Measurements from ENCODE around the gene FBXL13. TPM values are rescaled to one million over a fixed set of nuclear protein-coding genes. Genes with fewer than 3 reads are reported as not detected.
A peak's percentile ranks its signal among the peaks of the same experiment; 100 is the strongest.
"Not testable (repeated sequence)": the region's sequence is repeated elsewhere in the genome, so short reads cannot be mapped to it uniquely, and the experiment has no call there.

FBXL13 gene
- total RNA-seq, 1 donor from 2014 or later, result 0.85 TPM

- DNase-seq, result no peak
Measured at GRCh38 chr7:102933763-102934162, 140.8 kb downstream of the FBXL13 start.

- no peak for DNase-seq
Measured at GRCh38 chr7:102931757-102932156, 142.8 kb downstream of the FBXL13 start.

GRCh38 chr7:102927312-102927933, 147.2 kb downstream of the FBXL13 start:
- DNase-seq, result no peak

- DNase-seq, result no peak
Measured at GRCh38 chr7:102926783-102927140, 147.8 kb downstream of the FBXL13 start.

GRCh38 chr7:102925976-102926782, 148.4 kb downstream of the FBXL13 start:
- DNase-seq, result no peak

GRCh38 chr7:102918845-102919244, 155.8 kb downstream of the FBXL13 start:
- DNase-seq, result no peak

GRCh38 chr7:102917436-102918353, 156.9 kb downstream of the FBXL13 start:
- DNase-seq, result no peak

GRCh38 chr7:102916881-102917280, 157.7 kb downstream of the FBXL13 start:
- no peak for DNase-seq

GRCh38 chr7:102916426-102916825, 158.2 kb downstream of the FBXL13 start:
- DNase-seq, result peak; percentile 38

- no peak for DNase-seq
Measured at GRCh38 chr7:102914585-102914984, 160.0 kb downstream of the FBXL13 start.

- no peak for DNase-seq
Measured at GRCh38 chr7:102913826-102914225, 160.8 kb downstream of the FBXL13 start.

GRCh38 chr7:102912742-102913141, 161.9 kb downstream of the FBXL13 start, which contains the start of gene LRRC17:
Gene LRRC17 (plus strand): TSS chr7:102913000. CDS start chr7:102933914, 20,914 bp downstream.
- DNase-seq, result peak; percentile 68

- DNase-seq, result no peak
Measured at GRCh38 chr7:102908676-102909075, 165.9 kb downstream of the FBXL13 start.

GRCh38 chr7:102903576-102903975, 171.0 kb downstream of the FBXL13 start:
- not testable (repeated sequence) for DNase-seq

GRCh38 chr7:102902052-102902451, 172.5 kb downstream of the FBXL13 start:
- DNase-seq, result not testable (repeated sequence)

GRCh38 chr7:102898532-102898859, 176.1 kb downstream of the FBXL13 start:
- no peak for DNase-seq

- DNase-seq, result no peak
Measured at GRCh38 chr7:102897856-102898531, 176.6 kb downstream of the FBXL13 start.

GRCh38 chr7:102897211-102897631, 177.4 kb downstream of the FBXL13 start:
- peak; percentile 37 for DNase-seq

- no peak for DNase-seq
Measured at GRCh38 chr7:102896585-102896984, 178.0 kb downstream of the FBXL13 start.

GRCh38 chr7:102895602-102896001, 179.0 kb downstream of the FBXL13 start:
- DNase-seq, result no peak

- DNase-seq, result peak; percentile 37
Measured at GRCh38 chr7:102892631-102893278, 181.8 kb downstream of the FBXL13 start.

GRCh38 chr7:102891693-102892261, 182.8 kb downstream of the FBXL13 start:
- DNase-seq, result peak; percentile 89

Measured in dermis blood vessel endothelial cell (primary cell).